ENCODE measurements around the gene HOXB9. TPM values are rescaled to one million over a fixed set of nuclear protein-coding genes. Genes with fewer than 3 reads are reported as not detected.

The HOXB9 gene
- total and polyA plus RNA-seq, 2 experiments from 2014 or later = 1.5 to 2.5 TPM

DNA sequence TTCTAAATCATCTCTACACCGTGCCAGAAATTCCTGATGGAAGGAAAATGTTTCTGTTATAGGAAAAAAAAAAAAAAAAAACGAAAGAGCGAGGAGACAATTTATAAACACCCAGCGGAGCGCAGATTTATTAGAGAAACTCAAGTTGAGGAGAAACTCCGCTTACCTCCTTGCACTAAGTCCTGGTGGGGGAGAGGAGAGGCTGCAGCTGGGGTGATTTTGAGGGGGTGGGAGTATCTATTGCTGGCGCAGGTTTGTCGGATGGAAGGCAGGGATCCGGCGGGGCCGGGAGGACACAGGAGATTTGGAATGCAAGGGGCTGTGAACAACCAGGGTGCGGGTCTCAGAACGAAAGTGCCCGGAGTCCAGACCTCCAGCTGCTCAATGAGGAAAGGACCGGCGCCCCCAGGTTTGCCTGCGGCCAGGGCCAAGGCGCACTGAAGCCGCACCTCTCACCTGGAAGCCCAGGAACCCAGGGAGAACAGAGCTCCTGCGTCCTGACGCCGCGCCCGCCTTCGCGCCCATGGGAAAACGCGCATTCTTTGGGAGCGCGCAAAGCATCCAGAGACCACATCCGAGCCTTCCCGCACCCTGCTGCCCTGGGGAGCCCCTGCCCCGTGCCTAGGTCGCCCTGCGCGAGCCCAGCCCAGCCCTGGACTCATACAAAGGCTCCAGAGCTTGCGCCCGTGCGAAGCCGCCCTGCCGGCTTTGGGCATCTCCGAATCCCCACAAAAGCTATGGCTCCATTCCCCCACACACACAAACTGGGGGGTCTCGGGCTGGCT is 8.5 kb downstream of the HOXB9 start:
- H3K79me2 ChIP-seq = no peaks in the 10 kb centered on the region
- H3K4me1 ChIP-seq (ENCODE audit: insufficient read depth) = peaks cover 6% of the 10 kb centered on the region
- H3K36me3 ChIP-seq (replicated peaks; ENCODE audit: insufficient read depth, low read depth) = no peaks in the 10 kb centered on the region
- no peaks in the 10 kb centered on the region for H4K20me1 ChIP-seq (ENCODE audit: insufficient read depth, poor library complexity, severe bottlenecking)
- 10% methylated on average over 39 of the region's 43 CpGs for WGBS (ENCODE audit: low lambda C conversion rate, missing lambda C conversion rate)
- H3K4me3 ChIP-seq = no peak overlapping the region
- H2AFZ ChIP-seq = no peak overlapping the region
- H3K27me3 ChIP-seq = peaks cover 94% of the 10 kb centered on the region
- no peak for DNase-seq (ENCODE audit: low spot score)
- no peak overlapping the region for H3K27ac ChIP-seq
- H3K9me2 ChIP-seq (replicated peaks; ENCODE audit: insufficient read depth) = no peaks in the 10 kb centered on the region
- TF ChIP-seq EZH2phosphoT487 (IDR thresholded peaks at IDR 0.05; ENCODE audit: low read depth, severe bottlenecking, unreplicated experiment) (peak; percentile 28), EZH2 (IDR thresholded peaks at IDR 0.05; ENCODE audit: borderline replicate concordance) (peak; percentile 66), CTCF (IDR thresholded peaks at IDR 0.05; ENCODE audit: poor library complexity) (no peak)
- H3K4me2 ChIP-seq = peak overlapping the region; percentile 28
- H3K9me3 ChIP-seq (ENCODE audit: low read depth) = no peaks in the 10 kb centered on the region

DNA sequence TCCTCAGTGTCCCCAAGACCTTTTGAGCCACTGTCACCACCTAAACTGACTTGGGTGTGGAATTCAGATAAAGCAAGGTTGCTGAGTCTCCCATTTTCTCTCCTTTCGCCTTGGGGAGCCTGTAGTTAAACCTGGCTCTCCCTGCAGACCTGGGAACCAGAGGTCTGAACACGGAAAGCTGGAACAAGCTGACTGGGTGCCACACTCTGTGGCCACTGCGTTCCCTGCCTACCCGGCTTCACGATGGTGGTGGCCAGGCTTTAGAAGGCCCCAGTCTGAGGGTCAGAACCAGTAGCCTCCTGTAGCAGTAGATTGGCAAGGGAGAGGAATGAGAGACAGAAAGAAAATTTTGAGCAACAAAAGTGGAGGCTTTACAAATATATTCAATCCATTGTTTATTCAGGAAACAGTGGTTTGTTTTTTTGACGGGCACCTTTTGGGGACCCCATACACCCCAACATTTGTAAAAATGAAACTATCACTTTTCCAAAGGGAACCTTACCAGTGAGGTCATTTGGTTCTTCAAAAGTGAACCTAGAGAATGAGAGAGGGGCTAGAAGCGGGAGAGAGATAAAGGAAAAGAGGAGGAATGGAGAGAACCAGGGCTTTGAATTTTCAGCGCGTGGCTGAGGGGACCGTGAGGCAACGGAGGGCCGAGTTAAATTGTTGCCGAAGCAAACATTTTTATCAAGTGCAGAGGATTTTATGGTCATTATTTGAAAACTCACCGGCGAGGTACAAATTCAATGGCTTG is 9.3 kb downstream of the HOXB9 start:
- no peak overlapping the region for H3K4me3 ChIP-seq
- peaks cover 94% of the 10 kb centered on the region for H3K27me3 ChIP-seq
- no peak for DNase-seq (ENCODE audit: low spot score)
- no peaks in the 10 kb centered on the region for H3K9me3 ChIP-seq (ENCODE audit: low read depth)
- H3K36me3 ChIP-seq (replicated peaks; ENCODE audit: insufficient read depth, low read depth) = no peaks in the 10 kb centered on the region
- peaks cover 6% of the 10 kb centered on the region for H3K4me1 ChIP-seq (ENCODE audit: insufficient read depth)
- H2AFZ ChIP-seq = no peak overlapping the region
- peak overlapping the region; percentile 28 for H3K4me2 ChIP-seq
- no peak overlapping the region for H3K27ac ChIP-seq
- WGBS (ENCODE audit: low lambda C conversion rate, missing lambda C conversion rate) = 20% methylated on average over 15 of the region's 15 CpGs
- H3K9me2 ChIP-seq (replicated peaks; ENCODE audit: insufficient read depth) = no peaks in the 10 kb centered on the region
- no peaks in the 10 kb centered on the region for H3K79me2 ChIP-seq
- H4K20me1 ChIP-seq (ENCODE audit: insufficient read depth, poor library complexity, severe bottlenecking) = no peaks in the 10 kb centered on the region
- TF ChIP-seq CTCF (IDR thresholded peaks at IDR 0.05; ENCODE audit: poor library complexity) (no peak), EZH2phosphoT487 (IDR thresholded peaks at IDR 0.05; ENCODE audit: low read depth, severe bottlenecking, unreplicated experiment) (peak; percentile 33)

GRCh38 chr17:48615963-48616716 is 10.0 kb downstream of the HOXB9 start:
- TF ChIP-seq CTCF (IDR thresholded peaks at IDR 0.05; ENCODE audit: poor library complexity) (no peak), EZH2 (IDR thresholded peaks at IDR 0.05; ENCODE audit: borderline replicate concordance) (no peak), EZH2phosphoT487 (IDR thresholded peaks at IDR 0.05; ENCODE audit: low read depth, severe bottlenecking, unreplicated experiment) (peak; percentile 30)
- H3K27ac ChIP-seq = no peak overlapping the region
- no peak overlapping the region for H2AFZ ChIP-seq
- WGBS (ENCODE audit: low lambda C conversion rate, missing lambda C conversion rate) = 20% methylated on average over 17 of the region's 17 CpGs
- H3K36me3 ChIP-seq (replicated peaks; ENCODE audit: insufficient read depth, low read depth) = no peaks in the 10 kb centered on the region
- peaks cover 6% of the 10 kb centered on the region for H3K4me1 ChIP-seq (ENCODE audit: insufficient read depth)
- H3K9me2 ChIP-seq (replicated peaks; ENCODE audit: insufficient read depth) = no peaks in the 10 kb centered on the region
- no peaks in the 10 kb centered on the region for H3K79me2 ChIP-seq
- peak overlapping the region; percentile 78 for H3K4me2 ChIP-seq
- H3K9me3 ChIP-seq (ENCODE audit: low read depth) = no peaks in the 10 kb centered on the region
- DNase-seq (ENCODE audit: low spot score) = no peak
- peaks cover 94% of the 10 kb centered on the region for H3K27me3 ChIP-seq
- no peak overlapping the region for H3K4me3 ChIP-seq
- H4K20me1 ChIP-seq (ENCODE audit: insufficient read depth, poor library complexity, severe bottlenecking) = no peaks in the 10 kb centered on the region

Data from hepatocyte (in vitro differentiated cells).